Gastrocnemius medialis (tissue), 4 donors: ENCODE results near the gene SCLY.

ENCODE experiments used
- POLR2A ChIP-seq, 2 donors: fragments of 450-650 bp; IDR thresholded peaks; one replicate each; pipeline ENCODE4 v1.6.1; 2017; ENCODE audit warnings: antibody characterized with exemption in 2 of 2, mild to moderate bottlenecking in 2 of 2, moderate library complexity in 2 of 2
- TF ChIP-seq, protein P1 (sequence below), 5 experiments: fragments of 450-650 bp in 3 of 5; fragments of 200-600 bp in 2 of 5; sonication (generic) in 2 of 5; IDR thresholded peaks in 4 of 5; conservative IDR thresholded peaks in 1 of 5; 1 replicate in 4 of 5; 2 replicates in 1 of 5; pipeline ENCODE4 v1.5.1; 2016 to 2019; ENCODE audit warnings: antibody characterized with exemption in 5 of 5, mild to moderate bottlenecking in 3 of 5, moderate library complexity in 3 of 5

DNA sequence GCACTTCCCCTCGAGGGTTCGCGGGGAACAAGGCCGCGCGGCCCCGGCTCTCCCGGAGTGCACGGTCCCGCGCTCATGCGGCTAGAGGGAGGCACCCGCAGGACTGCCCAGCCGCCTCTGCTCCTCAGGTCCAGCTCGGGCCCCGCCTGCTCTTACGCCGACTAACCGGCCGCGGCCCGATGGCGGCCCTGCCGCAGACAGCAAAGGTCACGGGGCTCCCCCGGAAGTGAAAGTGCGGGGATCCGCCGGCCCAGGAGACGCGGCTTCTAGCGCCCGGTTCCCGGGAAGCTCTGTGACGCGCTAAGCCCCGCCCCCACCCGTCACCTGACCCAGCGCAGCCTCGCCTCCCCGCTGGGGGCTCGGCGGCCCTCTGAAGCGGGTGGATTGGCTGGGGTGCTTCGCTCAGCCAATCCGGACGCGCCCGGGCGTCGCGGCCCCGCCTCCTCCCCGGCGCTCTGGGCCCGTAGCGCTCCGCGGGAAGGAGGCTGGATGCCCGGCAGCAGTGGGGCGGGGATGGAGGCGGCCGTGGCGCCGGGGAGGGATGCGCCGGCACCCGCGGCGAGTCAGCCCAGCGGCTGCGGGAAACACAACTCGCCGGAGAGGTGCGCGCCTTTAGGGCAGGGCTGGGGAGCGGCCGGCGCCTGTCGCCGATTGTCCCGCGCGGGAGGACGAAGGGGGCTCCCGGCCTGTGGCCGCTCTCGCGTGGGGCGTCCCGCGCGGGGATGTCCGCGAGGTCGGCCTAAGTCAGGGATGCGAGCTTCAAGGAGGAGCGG is at the start of gene SCLY:
- TF ChIP-seq, protein P1, sequence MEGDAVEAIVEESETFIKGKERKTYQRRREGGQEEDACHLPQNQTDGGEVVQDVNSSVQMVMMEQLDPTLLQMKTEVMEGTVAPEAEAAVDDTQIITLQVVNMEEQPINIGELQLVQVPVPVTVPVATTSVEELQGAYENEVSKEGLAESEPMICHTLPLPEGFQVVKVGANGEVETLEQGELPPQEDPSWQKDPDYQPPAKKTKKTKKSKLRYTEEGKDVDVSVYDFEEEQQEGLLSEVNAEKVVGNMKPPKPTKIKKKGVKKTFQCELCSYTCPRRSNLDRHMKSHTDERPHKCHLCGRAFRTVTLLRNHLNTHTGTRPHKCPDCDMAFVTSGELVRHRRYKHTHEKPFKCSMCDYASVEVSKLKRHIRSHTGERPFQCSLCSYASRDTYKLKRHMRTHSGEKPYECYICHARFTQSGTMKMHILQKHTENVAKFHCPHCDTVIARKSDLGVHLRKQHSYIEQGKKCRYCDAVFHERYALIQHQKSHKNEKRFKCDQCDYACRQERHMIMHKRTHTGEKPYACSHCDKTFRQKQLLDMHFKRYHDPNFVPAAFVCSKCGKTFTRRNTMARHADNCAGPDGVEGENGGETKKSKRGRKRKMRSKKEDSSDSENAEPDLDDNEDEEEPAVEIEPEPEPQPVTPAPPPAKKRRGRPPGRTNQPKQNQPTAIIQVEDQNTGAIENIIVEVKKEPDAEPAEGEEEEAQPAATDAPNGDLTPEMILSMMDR (IDR thresholded peaks at IDR 0.05 in 4 of 5, conservative IDR thresholded peaks at IDR 0.05 in 1 of 5): no peak
- peak; percentile 90 to 91 for TF ChIP-seq POLR2A (IDR thresholded peaks at IDR 0.05)
